Endothelial cell of umbilical vein (primary cell): ENCODE data around the gene IQSEC3. TPM values are rescaled to one million over a fixed set of nuclear protein-coding genes. Genes with fewer than 3 reads are reported as not detected.
"Not testable (repeated sequence)": the region's sequence is repeated elsewhere in the genome, so short reads cannot be mapped to it uniquely, and the experiment has no call there.

Source experiments
- BruUV-seq: library from RNA; stranded (reverse); fragments of 400-500 nt; replicated peaks from 2 replicates; lab custom pipeline; 2021; lab: Mats Ljungman, UMichigan
- CTCF ChIA-PET: fragments of 300-600, 350-600 bp; sonication (Branson Sonifier 250); formaldehyde crosslinking; loops from one replicate; lab custom pipeline; 2021; ENCODE audit warnings: antibody characterized with exemption, inconsistent platforms; lab: Charles Lee
- POLR2A ChIA-PET: fragments of 300-600, 350-600 bp; sonication (Branson Sonifier 250); formaldehyde crosslinking; loops from one replicate; lab custom pipeline; 2021; ENCODE audit warnings: antibody characterized with exemption, inconsistent platforms; lab: Charles Lee
- DNase-seq: peaks from one replicate; pipeline ENCODE4 v3.0.0-alpha.2; 2011; ENCODE audit warnings: low read depth, low spot score
- FAIRE-seq: peaks from 2 replicates; lab custom pipeline; 2011; peaks lifted over from hg19 to GRCh38; lab: Jason Lieb, UNC
- H2AFZ ChIP-seq: 2 replicates; pipeline ENCODE4 v1.6.0; 2012; ENCODE audit warnings: low read depth, low read length, control low read depth, inconsistent platforms
- H3K27ac ChIP-seq: 2 replicates; pipeline ENCODE4 v1.5.1; 2011; ENCODE audit warnings: low read depth, mild to moderate bottlenecking, control low read depth, low read length, moderate library complexity; ENCODE audit not compliant: insufficient read depth
- H3K27me3 ChIP-seq, 2 experiments: 2 replicates each; pipeline versions ENCODE4 v1.6.0 to v1.6.1; 2011; ENCODE audit warnings: low read length in 2 of 2, mixed read lengths in 1 of 2; ENCODE audit not compliant: control insufficient read depth in 2 of 2, insufficient read depth in 2 of 2
- H3K36me3 ChIP-seq, 2 experiments: 2 replicates in 1 of 2; 3 replicates in 1 of 2; pipeline ENCODE4 v1.5.1; 2011; ENCODE audit warnings: low read length in 2 of 2, mild to moderate bottlenecking in 1 of 2, moderate library complexity in 1 of 2; ENCODE audit not compliant: control insufficient read depth in 2 of 2, insufficient read depth in 2 of 2; ENCODE audit errors: extremely low read depth in 1 of 2
- H3K4me1 ChIP-seq: 3 replicates; pipeline ENCODE4 v1.5.1; 2011; ENCODE audit warnings: mild to moderate bottlenecking, low read length; ENCODE audit not compliant: control insufficient read depth, insufficient read depth; ENCODE audit errors: extremely low read depth
- H3K4me2 ChIP-seq: 2 replicates; pipeline ENCODE4 v1.6.1; 2011; ENCODE audit warnings: low read length, control low read depth, mixed read lengths; ENCODE audit not compliant: insufficient read depth
- H3K4me3 ChIP-seq, 3 experiments: fragments of 200-600 bp in 1 of 3; sonication (generic), shearing (Covaris generic) in 1 of 3; replicated peaks in 1 of 3; 2 replicates each; pipeline ENCODE4 v1.5.1; 2011 to 2016; ENCODE audit warnings: control low read depth in 3 of 3, low read length in 3 of 3, mild to moderate bottlenecking in 2 of 3, inconsistent platforms in 1 of 3, low read depth in 1 of 3, moderate library complexity in 1 of 3; ENCODE audit not compliant: insufficient read depth in 1 of 3
- H3K79me2 ChIP-seq: 2 replicates; pipeline ENCODE4 v1.6.0; 2012; ENCODE audit warnings: low read length, inconsistent platforms; ENCODE audit not compliant: control insufficient read depth, insufficient read depth
- H3K9ac ChIP-seq: replicated peaks from 2 replicates; pipeline ENCODE3; 2011; ENCODE audit warnings: low read length, control low read depth; ENCODE audit not compliant: insufficient read depth; ENCODE audit errors: extremely low read depth
- H3K9me1 ChIP-seq: replicated peaks from 3 replicates; pipeline ENCODE4 v1.6.0; 2011; ENCODE audit warnings: mild to moderate bottlenecking, low read length; ENCODE audit not compliant: control insufficient read depth, insufficient read depth; ENCODE audit errors: extremely low read depth
- H3K9me3 ChIP-seq: replicated peaks from 2 replicates; pipeline ENCODE4 v1.5.1; 2012; ENCODE audit warnings: low read length, inconsistent platforms; ENCODE audit not compliant: control insufficient read depth, insufficient read depth
- H4K20me1 ChIP-seq: replicated peaks from 2 replicates; pipeline ENCODE3; 2011; ENCODE audit warnings: mild to moderate bottlenecking, low read length; ENCODE audit not compliant: control insufficient read depth, insufficient read depth; ENCODE audit errors: extremely low read depth
- CTCF ChIP-seq, 2 donors: IDR thresholded peaks; 1 replicate in 1 of 2; 2 replicates in 1 of 2; pipeline ENCODE4 v1.5.1; 2011; ENCODE audit warnings: low read length in 2 of 2, mild to moderate bottlenecking in 2 of 2, moderate library complexity in 2 of 2, control low read depth in 1 of 2, inconsistent platforms in 1 of 2, low read depth in 1 of 2; ENCODE audit not compliant: insufficient read depth in 1 of 2; ENCODE audit errors: extremely low read depth in 1 of 2
- EZH2 ChIP-seq: IDR thresholded peaks from 2 replicates; pipeline ENCODE4 v1.6.1; 2012; ENCODE audit warnings: borderline replicate concordance, low read depth, mild to moderate bottlenecking, moderate library complexity, low read length, inconsistent platforms; ENCODE audit not compliant: severe bottlenecking
- FOS ChIP-seq: IDR thresholded peaks from 2 replicates; pipeline ENCODE4 v1.6.1; 2011; ENCODE audit warnings: mild to moderate bottlenecking, low read length, moderate library complexity, borderline replicate concordance; ENCODE audit not compliant: insufficient read depth
- GATA2 ChIP-seq: IDR thresholded peaks from 2 replicates; pipeline ENCODE4 v1.7.0; 2011; ENCODE audit warnings: low read depth, mild to moderate bottlenecking, moderate library complexity, mixed read lengths, low read length; ENCODE audit not compliant: insufficient read length, insufficient read depth
- JUN ChIP-seq: IDR thresholded peaks from 2 replicates; pipeline ENCODE4 v1.6.1; 2011; ENCODE audit warnings: borderline replicate concordance, low read depth; ENCODE audit not compliant: insufficient read length, insufficient read depth
- MAX ChIP-seq: IDR thresholded peaks from 2 replicates; pipeline ENCODE4 v1.6.1; 2011; ENCODE audit not compliant: insufficient read depth, insufficient read length
- MYC ChIP-seq: IDR thresholded peaks from one replicate; pipeline ENCODE4 v1.6.1; 2011; ENCODE audit warnings: mild to moderate bottlenecking, low read depth, low read length
- POLR2A ChIP-seq: IDR thresholded peaks from 2 replicates; pipeline ENCODE4 v1.6.1; 2012; ENCODE audit warnings: low read depth, mild to moderate bottlenecking, control low read depth, low read length
- POLR2AphosphoS5 ChIP-seq: IDR thresholded peaks from 2 replicates; pipeline ENCODE4 v1.6.1; 2012; ENCODE audit warnings: low read depth, mild to moderate bottlenecking, control low read depth, low read length, moderate library complexity; ENCODE audit not compliant: insufficient read depth
- dilution Hi-C: fragments of 300-500 bp; cut with MboI; formaldehyde crosslinking; loops from one replicate; pipeline ENCODE4 v1.15.0; 2019; ENCODE audit warnings: low sequenced_read_pairs; ENCODE audit not compliant: extremely low pct_ligation_motif_present
- intact Hi-C: fragments of 100-400 bp; cut with micrococcal nuclease; formaldehyde crosslinking; loops from one replicate; pipeline ENCODE4 v1.10.0; 2022
- polyA plus RNA-seq, 4 experiments: library from polyadenylated mRNA; depleted of rRNA in 3 of 4; stranded (reverse) in 3 of 4; unstranded in 1 of 4; fragments of >200 nt; gene quantifications; 2 replicates each; pipeline versions ENCODE4 v1.2.1 to v1.2.3, GENCODE V29; 2011 to 2012; ENCODE audit warnings: missing spikeins in 1 of 4
- total RNA-seq: library from RNA; stranded (reverse); gene quantifications from 2 replicates; pipeline ENCODE4 v1.2.3, GENCODE V29; 2021

Gene IQSEC3
- total and polyA plus RNA-seq, 2 donors (not counting 3 experiments of a cell fraction or from before 2014, with no cell fraction given), result not detected

GRCh38 chr12:22530-23201, 43.9 kb upstream of the IQSEC3 start:
- Histone ChIP-seq H3K4me1 (no peaks in the 10 kb centered on the region), H3K27me3 (no peaks in the 10 kb centered on the region), H3K9me1 (no peaks in the 10 kb centered on the region), H3K9me3 (no peaks in the 10 kb centered on the region), H3K4me3 (no peak overlapping the region), H3K27ac (no peak overlapping the region), H2AFZ (no peak overlapping the region), H3K9ac (no peak overlapping the region), H3K36me3 (peaks cover 0 to 5% of the 10 kb centered on the region in 2 experiments), H3K79me2 (no peaks in the 10 kb centered on the region), H4K20me1 (no peaks in the 10 kb centered on the region), H3K4me2 (no peak overlapping the region)
- FAIRE-seq (no peak), DNase-seq (no peak)
- CTCF ChIA-PET, result no interaction called here
- TF ChIP-seq POLR2AphosphoS5 (no peak), GATA2 (no peak), POLR2A (no peak), FOS (no peak), CTCF (IDR thresholded peaks at IDR 0.05; ENCODE audit: extremely low read depth in 1 of 2, insufficient read depth in 1 of 2, low read depth in 1 of 2, low read length in 2 of 2) (no peak), MAX (no peak), EZH2 (no peak), MYC (no peak), JUN (no peak)
- dilution Hi-C loops, result no loop called here
- POLR2A ChIA-PET, result no interaction called here
- intact Hi-C loops, result no loop called here
- BruUV-seq, result no TSS peak

GRCh38 chr12:27904-28303, 38.7 kb upstream of the IQSEC3 start:
- H3K9ac ChIP-seq, H4K20me1 ChIP-seq, FAIRE-seq, dilution Hi-C loops, POLR2A ChIA-PET, H2AFZ ChIP-seq, H3K4me2 ChIP-seq, H3K4me1 ChIP-seq, intact Hi-C loops, H3K79me2 ChIP-seq, CTCF ChIA-PET, H3K36me3 ChIP-seq, BruUV-seq, H3K27ac ChIP-seq, DNase-seq, H3K9me3 ChIP-seq, H3K9me1 ChIP-seq, H3K27me3 ChIP-seq, H3K4me3 ChIP-seq: not testable (repeated sequence)

GRCh38 chr12:38775-39174, 27.8 kb upstream of the IQSEC3 start:
- POLR2A ChIA-PET, FAIRE-seq, H3K36me3 ChIP-seq, H3K9me1 ChIP-seq, H3K9ac ChIP-seq, H3K4me2 ChIP-seq, H3K27ac ChIP-seq, H3K27me3 ChIP-seq, H3K4me3 ChIP-seq, H3K79me2 ChIP-seq, dilution Hi-C loops, H2AFZ ChIP-seq, DNase-seq, H4K20me1 ChIP-seq, CTCF ChIA-PET, intact Hi-C loops, BruUV-seq, H3K9me3 ChIP-seq, H3K4me1 ChIP-seq: not testable (repeated sequence)
